ENCODE measurements around the gene VAMP8.
A peak's percentile ranks its signal among the peaks of the same experiment; 100 is the strongest.

- no peak for TF ChIP-seq CTCF (IDR thresholded peaks at IDR 0.05)
- peak; percentile 42 to 88 (median 81) for TF ChIP-seq POLR2A (IDR thresholded peaks at IDR 0.05)
Observed at GRCh38 chr2:85595301-85596025, 18.1 kb downstream of the VAMP8 start, which contains the start of gene RNF181.
